AG10803 (cell line): Measurements from ENCODE around the gene CLIC6.

Experiments used
- DNase-seq: peaks from one replicate; pipeline ENCODE4 v3.0.0; 2010; ENCODE audit warnings: low read depth
- H3K4me3 ChIP-seq: 2 replicates; pipeline ENCODE4 v1.5.1; 2011; ENCODE audit warnings: mild to moderate bottlenecking, low read length, control low read depth
- TF ChIP-seq, protein P1 (sequence below): conservative IDR thresholded peaks from 2 replicates; pipeline ENCODE4 v1.5.1; 2011; ENCODE audit warnings: mild to moderate bottlenecking, low read length, control low read depth, inconsistent platforms

The CLIC6 gene

DNA sequence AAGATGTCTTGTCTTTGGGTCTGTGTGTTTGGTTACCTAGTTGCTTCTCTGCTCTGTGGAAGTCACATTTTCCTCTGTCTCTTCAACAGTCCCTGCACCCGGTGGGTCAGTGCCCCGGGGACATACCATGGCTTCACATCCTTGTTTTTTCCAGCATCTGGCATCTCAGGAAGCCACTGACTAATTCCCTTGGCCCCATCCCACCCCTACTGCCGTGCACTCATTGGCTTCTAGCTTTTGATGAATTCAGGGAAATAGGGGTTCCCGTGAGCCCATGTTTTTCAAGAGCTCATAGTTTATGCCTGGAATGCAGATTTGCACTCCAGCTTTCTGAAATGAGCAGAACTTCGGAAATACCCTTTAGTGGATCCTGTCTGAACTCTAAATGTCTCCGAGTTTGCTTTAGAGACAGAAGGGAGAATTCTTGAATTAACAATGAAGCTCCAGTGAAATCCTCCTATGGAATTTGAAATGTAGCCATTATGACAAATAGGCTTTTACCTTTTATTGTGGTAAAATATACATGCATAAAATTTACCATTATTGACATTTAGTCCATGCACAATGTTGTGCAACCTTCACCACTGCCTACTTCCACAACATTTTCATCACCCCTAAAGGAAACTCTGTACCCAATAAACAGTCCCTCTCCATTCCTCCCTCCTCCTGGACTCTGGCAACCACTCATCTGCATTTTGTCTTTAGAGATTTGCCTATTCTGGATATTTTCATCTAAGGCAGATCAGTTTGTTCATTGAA lies 67.5 kb downstream of the CLIC6 start:
- no peak overlapping the region for H3K4me3 ChIP-seq
- TF ChIP-seq, protein P1, sequence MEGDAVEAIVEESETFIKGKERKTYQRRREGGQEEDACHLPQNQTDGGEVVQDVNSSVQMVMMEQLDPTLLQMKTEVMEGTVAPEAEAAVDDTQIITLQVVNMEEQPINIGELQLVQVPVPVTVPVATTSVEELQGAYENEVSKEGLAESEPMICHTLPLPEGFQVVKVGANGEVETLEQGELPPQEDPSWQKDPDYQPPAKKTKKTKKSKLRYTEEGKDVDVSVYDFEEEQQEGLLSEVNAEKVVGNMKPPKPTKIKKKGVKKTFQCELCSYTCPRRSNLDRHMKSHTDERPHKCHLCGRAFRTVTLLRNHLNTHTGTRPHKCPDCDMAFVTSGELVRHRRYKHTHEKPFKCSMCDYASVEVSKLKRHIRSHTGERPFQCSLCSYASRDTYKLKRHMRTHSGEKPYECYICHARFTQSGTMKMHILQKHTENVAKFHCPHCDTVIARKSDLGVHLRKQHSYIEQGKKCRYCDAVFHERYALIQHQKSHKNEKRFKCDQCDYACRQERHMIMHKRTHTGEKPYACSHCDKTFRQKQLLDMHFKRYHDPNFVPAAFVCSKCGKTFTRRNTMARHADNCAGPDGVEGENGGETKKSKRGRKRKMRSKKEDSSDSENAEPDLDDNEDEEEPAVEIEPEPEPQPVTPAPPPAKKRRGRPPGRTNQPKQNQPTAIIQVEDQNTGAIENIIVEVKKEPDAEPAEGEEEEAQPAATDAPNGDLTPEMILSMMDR, result no peak
- peak; percentile 67 for DNase-seq

DNA sequence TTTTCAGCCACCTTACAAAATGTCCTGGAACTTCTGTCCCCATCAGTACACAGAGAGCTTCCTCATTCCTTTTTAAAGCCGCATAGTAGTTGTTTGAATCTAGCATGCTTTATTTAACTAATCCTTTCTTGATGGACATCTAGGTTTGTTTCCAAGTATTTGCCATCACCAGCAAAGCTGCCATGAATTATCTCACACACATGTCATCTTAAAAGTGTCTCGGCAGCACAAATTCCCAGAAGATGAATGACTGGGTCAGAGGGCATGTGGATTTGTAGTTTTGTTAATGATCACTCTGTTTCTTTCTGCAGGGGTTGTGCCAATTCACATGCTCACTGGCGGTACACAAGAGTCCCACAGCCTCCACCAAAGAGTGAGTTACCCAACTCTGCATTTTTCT lies 68.3 kb downstream of the CLIC6 start:
- no peak overlapping the region for H3K4me3 ChIP-seq
- DNase-seq, result peak; percentile 47

DNA sequence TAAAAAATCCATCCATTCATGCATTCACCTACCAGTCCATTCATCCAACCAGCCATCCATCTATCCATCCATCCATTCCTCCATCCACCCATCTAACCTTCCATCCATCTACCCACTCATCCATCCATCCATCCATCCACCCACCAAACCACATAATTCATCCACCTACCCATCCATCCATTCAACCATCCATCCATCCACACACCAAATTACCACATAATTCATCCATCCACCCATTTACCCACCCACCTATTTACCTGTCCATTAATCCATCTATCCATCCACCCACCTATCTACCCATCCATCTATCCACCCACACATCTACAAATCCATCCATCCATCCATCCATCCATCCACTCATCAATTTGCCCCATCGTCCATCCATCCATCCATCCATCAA lies 71.4 kb downstream of the CLIC6 start:
- no peak overlapping the region for H3K4me3 ChIP-seq
- DNase-seq, result no peak
- TF ChIP-seq, protein P1, result no peak

More for the DNA sequence above, 68.3 kb downstream of the CLIC6 start:
- TF ChIP-seq, protein P1, result no peak

DNA sequence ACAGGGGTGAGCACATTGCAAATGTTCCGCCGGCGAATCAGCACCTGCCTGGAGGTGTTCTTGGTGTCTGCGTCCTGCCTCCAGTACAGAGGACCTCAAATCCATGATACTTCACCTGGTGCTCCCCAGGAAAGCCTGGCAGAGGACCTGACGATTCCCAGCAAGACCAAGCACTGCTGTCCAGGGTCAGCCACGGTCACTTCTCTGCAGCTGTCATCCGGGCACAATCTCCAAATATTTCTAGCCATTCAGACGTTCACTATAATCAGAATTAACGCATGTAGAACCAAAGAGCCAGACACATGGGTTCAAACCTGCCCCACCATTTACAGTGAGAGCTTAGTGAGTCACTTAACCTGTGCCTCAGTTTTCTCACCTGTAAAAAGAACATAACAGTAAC lies 74.5 kb downstream of the CLIC6 start:
- TF ChIP-seq, protein P1, result no peak
- no peak for DNase-seq
- H3K4me3 ChIP-seq, result no peak overlapping the region

DNA sequence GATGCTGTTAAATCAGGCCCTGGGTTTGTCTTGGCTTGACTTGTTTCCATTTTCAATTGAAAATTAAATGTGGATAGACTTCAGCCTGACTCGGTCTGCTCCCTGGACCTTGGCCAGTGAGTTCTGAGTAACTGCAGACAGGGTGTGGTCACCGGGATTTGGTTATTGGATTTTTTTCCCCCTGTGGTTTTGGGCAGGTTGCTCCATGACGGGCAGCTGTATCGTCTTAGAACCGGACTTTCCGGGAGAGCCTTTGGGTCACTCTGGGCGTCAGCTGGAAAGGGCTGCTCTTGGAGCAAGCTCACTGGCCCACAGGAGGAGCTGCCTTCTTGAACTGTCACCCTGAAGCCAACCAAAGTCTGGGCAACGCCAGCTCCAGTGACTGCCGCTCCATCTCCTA lies 75.0 kb downstream of the CLIC6 start:
- TF ChIP-seq, protein P1, result no peak
- DNase-seq, result peak; percentile 85
- H3K4me3 ChIP-seq, result no peak overlapping the region

DNA sequence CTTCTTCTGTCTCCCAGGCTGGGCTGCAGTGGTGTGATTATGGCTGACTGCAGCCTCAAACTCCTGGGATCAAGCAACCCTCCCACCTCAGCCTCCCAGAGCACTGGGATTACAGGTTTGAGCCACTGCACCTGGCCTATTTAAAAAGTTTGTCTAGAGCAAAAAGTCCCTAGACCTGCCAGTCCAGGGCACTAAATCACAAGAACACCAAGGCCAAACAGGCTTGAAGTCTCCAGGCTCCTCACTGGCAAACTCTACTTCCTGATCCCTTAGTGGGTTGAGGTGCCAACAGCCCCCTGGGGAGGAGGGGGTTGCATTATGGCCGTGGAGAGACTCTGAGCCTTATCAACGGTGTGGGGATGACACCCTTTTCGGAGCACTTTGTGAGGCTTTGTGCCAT lies 76.0 kb downstream of the CLIC6 start:
- TF ChIP-seq, protein P1, result no peak
- DNase-seq, result no peak
- no peak overlapping the region for H3K4me3 ChIP-seq

DNA sequence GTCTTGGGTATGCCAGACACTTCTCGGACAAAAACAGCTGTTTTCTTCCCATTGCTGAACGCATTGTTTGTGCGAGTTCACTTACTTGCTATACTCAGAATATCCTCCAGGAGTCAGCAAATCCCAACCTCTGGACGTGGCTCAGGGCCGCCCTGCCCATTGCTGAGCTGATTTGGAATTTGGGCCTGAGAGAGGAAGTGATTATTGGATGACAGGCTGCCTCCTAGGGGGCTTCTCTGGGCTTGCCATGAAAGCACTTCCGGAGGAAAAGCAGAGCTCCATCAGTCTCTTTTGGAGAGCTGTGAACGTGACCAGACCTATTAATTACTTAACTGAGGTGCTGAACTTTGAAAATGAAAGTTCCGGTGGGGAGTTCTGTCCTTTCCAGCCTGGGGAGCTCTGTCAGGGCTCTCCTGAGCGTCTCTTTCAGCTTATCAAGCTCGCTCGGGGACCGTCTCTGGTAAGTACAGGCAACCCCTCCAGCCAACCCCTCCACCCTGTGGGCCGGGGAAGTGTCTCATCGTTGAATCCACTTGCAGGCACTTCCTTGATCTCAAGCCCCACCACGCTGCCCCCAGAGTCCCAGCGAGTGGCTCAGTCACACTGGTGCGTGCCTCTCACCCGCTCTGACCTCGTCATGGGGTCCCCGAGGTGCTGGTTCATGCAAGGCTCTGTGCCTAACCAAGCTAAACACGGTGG lies 76.9 kb downstream of the CLIC6 start:
- peak; percentile 84 for DNase-seq
- peak overlapping the region; percentile 23 for H3K4me3 ChIP-seq
- TF ChIP-seq, protein P1, result peak; percentile 86
